Measurements from ENCODE around the gene CDKAL1. TPM values are rescaled to one million over a fixed set of nuclear protein-coding genes. Genes with fewer than 3 reads are reported as not detected.
"Not testable (repeated sequence)": the region's sequence is repeated elsewhere in the genome, so short reads cannot be mapped to it uniquely, and the experiment has no call there.

Gene CDKAL1
- total RNA-seq, 4 donors from 2014 or later, result 13.5 to 21.2 (median 17.3) TPM

DNA sequence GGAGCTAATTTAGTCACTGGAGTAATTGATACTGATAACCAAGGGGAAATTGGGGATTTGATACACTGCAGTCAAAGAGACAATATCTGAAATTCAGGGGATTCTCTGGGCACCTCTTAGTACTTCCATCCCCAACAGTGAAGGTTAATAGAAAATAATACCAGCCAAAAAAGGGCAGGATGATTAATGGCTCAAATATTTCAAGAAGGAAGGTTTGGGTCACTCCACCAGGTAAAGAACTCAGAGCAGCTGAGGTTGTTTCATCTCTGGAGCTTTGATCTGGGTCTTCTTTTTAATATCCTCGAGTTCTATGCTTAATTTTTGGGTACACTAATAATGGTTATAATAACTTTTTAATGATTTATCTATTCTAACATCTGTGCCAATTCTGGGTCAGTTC is 70.8 kb downstream of the CDKAL1 start:
- WGBS, 2 donors, result 84 to 93% methylated on average over 1 of the region's 1 CpG
- Histone ChIP-seq H3K4me1 (no peaks in the 10 kb centered on the region), H3K4me3 (no peak overlapping the region), H3K27ac (no peak overlapping the region), H3K9me3 (no peaks in the 10 kb centered on the region), H3K27me3 (no peaks in the 10 kb centered on the region), H3K36me3 (no peaks in the 10 kb centered on the region)
- DNase-seq (ENCODE audit: low spot score in 2 of 2), result no peak
- TF ChIP-seq POLR2A (IDR thresholded peaks at IDR 0.05) (no peak), EP300 (IDR thresholded peaks at IDR 0.05) (no peak)
- TF ChIP-seq, protein P1, sequence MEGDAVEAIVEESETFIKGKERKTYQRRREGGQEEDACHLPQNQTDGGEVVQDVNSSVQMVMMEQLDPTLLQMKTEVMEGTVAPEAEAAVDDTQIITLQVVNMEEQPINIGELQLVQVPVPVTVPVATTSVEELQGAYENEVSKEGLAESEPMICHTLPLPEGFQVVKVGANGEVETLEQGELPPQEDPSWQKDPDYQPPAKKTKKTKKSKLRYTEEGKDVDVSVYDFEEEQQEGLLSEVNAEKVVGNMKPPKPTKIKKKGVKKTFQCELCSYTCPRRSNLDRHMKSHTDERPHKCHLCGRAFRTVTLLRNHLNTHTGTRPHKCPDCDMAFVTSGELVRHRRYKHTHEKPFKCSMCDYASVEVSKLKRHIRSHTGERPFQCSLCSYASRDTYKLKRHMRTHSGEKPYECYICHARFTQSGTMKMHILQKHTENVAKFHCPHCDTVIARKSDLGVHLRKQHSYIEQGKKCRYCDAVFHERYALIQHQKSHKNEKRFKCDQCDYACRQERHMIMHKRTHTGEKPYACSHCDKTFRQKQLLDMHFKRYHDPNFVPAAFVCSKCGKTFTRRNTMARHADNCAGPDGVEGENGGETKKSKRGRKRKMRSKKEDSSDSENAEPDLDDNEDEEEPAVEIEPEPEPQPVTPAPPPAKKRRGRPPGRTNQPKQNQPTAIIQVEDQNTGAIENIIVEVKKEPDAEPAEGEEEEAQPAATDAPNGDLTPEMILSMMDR (IDR thresholded peaks at IDR 0.05), result no peak

DNA sequence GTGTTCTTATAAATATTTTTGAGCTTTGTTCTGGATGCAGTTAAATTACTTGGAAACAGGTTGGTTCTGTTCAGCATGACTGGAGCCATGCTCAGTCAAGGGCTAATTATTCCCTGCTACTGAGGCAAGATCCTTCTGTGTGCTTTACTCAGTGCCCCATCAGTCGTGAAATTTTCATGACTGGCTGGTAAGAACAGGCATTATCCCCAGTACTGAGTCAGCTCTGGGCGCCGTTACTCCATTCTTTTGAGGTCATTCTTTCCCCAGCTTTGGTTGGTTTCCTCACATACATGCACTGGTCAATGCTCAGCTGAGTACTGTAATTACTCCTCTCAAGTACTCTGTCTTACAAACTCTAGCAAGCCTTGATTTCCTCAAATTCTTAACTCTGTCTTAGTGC is 71.3 kb downstream of the CDKAL1 start:
- WGBS, 2 donors, result 63 to 72% methylated on average over 3 of the region's 3 CpGs
- H3K9me3 ChIP-seq, result no peaks in the 10 kb centered on the region
- H3K27me3 ChIP-seq, result no peaks in the 10 kb centered on the region
- H3K36me3 ChIP-seq, result no peaks in the 10 kb centered on the region
- H3K27ac ChIP-seq, result no peak overlapping the region
- no peak for DNase-seq (ENCODE audit: low spot score in 2 of 2)
- TF ChIP-seq, protein P1 (IDR thresholded peaks at IDR 0.05), result no peak
- TF ChIP-seq EP300 (IDR thresholded peaks at IDR 0.05), result no peak
- no peak for TF ChIP-seq POLR2A (IDR thresholded peaks at IDR 0.05)
- H3K4me1 ChIP-seq, result no peaks in the 10 kb centered on the region
- no peak overlapping the region for H3K4me3 ChIP-seq

DNA sequence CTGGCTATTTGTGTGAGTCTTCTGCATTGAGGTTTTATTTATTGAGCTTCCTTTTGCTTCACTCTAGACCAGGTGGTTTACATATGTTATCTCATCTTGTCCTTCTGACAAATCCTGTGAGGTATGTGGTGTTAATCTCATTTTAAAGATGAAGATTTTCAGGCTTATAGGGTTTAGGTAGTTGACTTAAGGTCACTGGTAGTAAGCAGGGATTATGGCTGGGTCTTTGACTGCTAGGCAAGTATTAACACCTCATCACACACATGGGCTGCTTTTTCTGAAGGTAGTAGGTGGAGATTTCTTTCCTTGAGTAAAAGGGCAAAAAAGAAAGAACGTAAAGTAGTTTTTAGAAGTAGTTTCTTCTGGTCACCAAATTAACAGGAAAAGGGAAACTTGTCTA is 72.6 kb downstream of the CDKAL1 start:
- DNase-seq (ENCODE audit: low spot score in 2 of 2), result no peak
- no peaks in the 10 kb centered on the region for H3K9me3 ChIP-seq
- no peaks in the 10 kb centered on the region for H3K36me3 ChIP-seq
- H3K27ac ChIP-seq, result no peak overlapping the region
- H3K4me3 ChIP-seq, result no peak overlapping the region
- no peaks in the 10 kb centered on the region for H3K27me3 ChIP-seq
- H3K4me1 ChIP-seq, result no peaks in the 10 kb centered on the region
- 93 to 98% methylated on average over 1 of the region's 1 CpG for WGBS, 2 donors
- TF ChIP-seq POLR2A (IDR thresholded peaks at IDR 0.05) (no peak), EP300 (IDR thresholded peaks at IDR 0.05) (no peak)
- TF ChIP-seq, protein P1 (IDR thresholded peaks at IDR 0.05), result no peak

DNA sequence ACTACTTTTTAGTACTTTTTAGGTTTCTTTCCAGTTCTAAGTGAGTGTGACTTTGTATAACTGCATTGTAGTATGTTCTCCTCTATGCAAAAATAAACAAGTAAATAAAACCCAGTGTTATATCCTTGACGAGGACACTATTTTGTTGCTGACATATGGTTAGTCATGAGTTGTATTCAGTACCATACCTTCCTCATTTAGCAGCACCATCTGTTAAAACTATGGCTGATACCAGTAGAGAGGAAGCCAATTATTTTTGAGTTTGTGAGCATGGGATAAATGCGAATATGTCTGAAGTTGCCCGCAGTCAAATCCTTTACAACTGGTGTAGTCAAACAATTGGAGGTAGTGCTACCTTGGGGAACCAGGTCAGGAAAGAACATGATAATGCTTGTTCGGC is 74.1 kb downstream of the CDKAL1 start:
- no peak overlapping the region for H3K4me3 ChIP-seq
- 89 to 92% methylated on average over 4 of the region's 4 CpGs for WGBS, 2 donors
- DNase-seq (ENCODE audit: low spot score in 2 of 2), result no peak
- no peaks in the 10 kb centered on the region for H3K36me3 ChIP-seq
- H3K4me1 ChIP-seq, result no peaks in the 10 kb centered on the region
- H3K9me3 ChIP-seq, result no peaks in the 10 kb centered on the region
- no peaks in the 10 kb centered on the region for H3K27me3 ChIP-seq
- no peak overlapping the region for H3K27ac ChIP-seq
- TF ChIP-seq EP300 (IDR thresholded peaks at IDR 0.05), result no peak
- TF ChIP-seq, protein P1 (IDR thresholded peaks at IDR 0.05), result no peak
- TF ChIP-seq POLR2A (IDR thresholded peaks at IDR 0.05), result no peak

DNA sequence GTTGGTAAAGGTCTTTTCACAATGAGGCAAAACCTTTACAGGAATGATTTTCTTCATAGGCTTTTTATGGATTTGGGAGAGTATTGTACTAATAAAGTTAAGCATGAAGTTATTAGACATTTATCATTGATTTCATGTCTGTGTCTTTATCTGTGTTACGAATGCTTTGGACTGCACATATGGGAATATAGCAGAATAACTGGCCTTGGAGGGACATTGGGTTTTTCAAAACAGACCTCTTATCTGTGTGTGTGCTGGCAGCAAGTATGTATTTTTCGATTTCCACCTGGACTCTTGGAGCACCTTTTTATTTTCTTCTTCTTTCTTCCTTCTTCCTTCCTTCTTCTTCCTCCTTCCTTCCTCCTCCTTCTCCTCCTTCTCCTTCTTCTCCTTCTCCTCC is 74.6 kb downstream of the CDKAL1 start:
- H3K9me3 ChIP-seq, result no peaks in the 10 kb centered on the region
- no peak for DNase-seq (ENCODE audit: low spot score in 2 of 2)
- H3K4me1 ChIP-seq, result no peaks in the 10 kb centered on the region
- WGBS, 2 donors, result 87 to 100% methylated on average over 2 of the region's 2 CpGs
- no peaks in the 10 kb centered on the region for H3K36me3 ChIP-seq
- TF ChIP-seq, protein P1 (IDR thresholded peaks at IDR 0.05), result no peak
- TF ChIP-seq POLR2A (IDR thresholded peaks at IDR 0.05) (no peak), EP300 (IDR thresholded peaks at IDR 0.05) (no peak)
- no peak overlapping the region for H3K27ac ChIP-seq
- no peak overlapping the region for H3K4me3 ChIP-seq
- no peaks in the 10 kb centered on the region for H3K27me3 ChIP-seq

DNA sequence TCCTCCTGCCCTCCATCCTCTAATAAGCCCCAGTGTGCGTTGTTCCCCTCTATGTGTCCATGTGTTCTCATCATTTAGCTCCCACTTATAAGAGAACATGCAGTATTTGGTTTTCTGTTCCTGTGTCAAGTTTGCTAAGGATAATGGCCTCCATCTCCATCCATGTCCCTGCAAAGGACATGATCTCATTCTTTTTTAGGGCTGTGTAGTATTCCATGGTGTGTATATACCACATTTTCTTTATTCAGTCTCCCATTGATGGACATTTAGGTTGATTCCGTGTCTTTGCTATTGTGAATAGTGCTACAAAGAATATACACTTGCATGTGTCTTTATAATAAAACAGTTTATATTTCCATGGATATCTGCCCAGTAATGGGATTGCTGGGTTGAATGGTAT is 75.7 kb downstream of the CDKAL1 start:
- H3K27me3 ChIP-seq; H3K9me3 ChIP-seq; H3K4me3 ChIP-seq; H3K36me3 ChIP-seq; H3K4me1 ChIP-seq; H3K27ac ChIP-seq; DNase-seq (ENCODE audit: low spot score in 2 of 2): not testable (repeated sequence)
- WGBS, 2 donors, result 95 to 96% methylated on average over 2 of the region's 2 CpGs

All from tibial nerve (tissue), 4 donors.